Thymus (tissue), 11 donors: ENCODE results near the gene ZNF839. TPM values are rescaled to one million over a fixed set of nuclear protein-coding genes. Genes with fewer than 3 reads are reported as not detected.
"Not testable (repeated sequence)": the region's sequence is repeated elsewhere in the genome, so short reads cannot be mapped to it uniquely, and the experiment has no call there.

Source experiments
- DNase-seq, 9 donors: peaks; one replicate each; pipeline ENCODE4 v3.0.0-alpha.2; 2013; ENCODE audit warnings: low spot score in 9 of 9, low read depth in 6 of 9, missing footprints in 1 of 9
- H3K27ac ChIP-seq, 2 donors: one replicate each; pipeline ENCODE4 v1.5.1; 2013; ENCODE audit warnings: control low read depth in 1 of 2, low read depth in 1 of 2, low read length in 1 of 2, mild to moderate bottlenecking in 1 of 2, moderate library complexity in 1 of 2
- H3K27me3 ChIP-seq, 2 donors: one replicate each; pipeline ENCODE4 v1.5.1; 2013; ENCODE audit warnings: low read length in 1 of 2; ENCODE audit not compliant: control insufficient read depth in 2 of 2, insufficient read depth in 1 of 2
- H3K36me3 ChIP-seq, 2 donors: one replicate each; pipeline ENCODE4 v1.5.1; 2013; ENCODE audit warnings: low read length in 1 of 2, mild to moderate bottlenecking in 1 of 2, moderate library complexity in 1 of 2; ENCODE audit not compliant: control insufficient read depth in 2 of 2, insufficient read depth in 2 of 2
- H3K4me1 ChIP-seq, 2 donors: one replicate each; pipeline ENCODE4 v1.5.1; 2013; ENCODE audit warnings: low read length in 2 of 2; ENCODE audit not compliant: control insufficient read depth in 2 of 2, insufficient read depth in 2 of 2
- H3K4me3 ChIP-seq, 2 donors: one replicate each; pipeline ENCODE4 v1.5.1; 2013; ENCODE audit warnings: low read length in 2 of 2, control low read depth in 1 of 2, mild to moderate bottlenecking in 1 of 2
- H3K9me3 ChIP-seq, 2 donors: one replicate each; pipeline ENCODE4 v1.5.1; 2013; ENCODE audit warnings: low read length in 1 of 2, mild to moderate bottlenecking in 1 of 2; ENCODE audit not compliant: control insufficient read depth in 2 of 2, insufficient read depth in 1 of 2
- WGBS: extraction: QIAGEN DNeasy Blood & Tissue Kit; methylation state at CpG from one replicate; pipeline ENCODE4 v1.1.7; 2013; 5-methylcytosine and 5-hydroxymethylcytosine counted together
- polyA plus RNA-seq: library from polyadenylated mRNA; stranded (reverse); fragments of 200-250 nt; gene quantifications from one replicate; pipeline ENCODE4 v1.2.3, GENCODE V29; 2013
- total RNA-seq: library from RNA; stranded (reverse); fragments of 120-200 nt; gene quantifications from one replicate; pipeline ENCODE4 v1.2.4, GENCODE V29; 2013
- donor health status: healthy.

The ZNF839 gene
- total and polyA plus RNA-seq, 2 donors: 8.3 to 18.8 TPM

DNA sequence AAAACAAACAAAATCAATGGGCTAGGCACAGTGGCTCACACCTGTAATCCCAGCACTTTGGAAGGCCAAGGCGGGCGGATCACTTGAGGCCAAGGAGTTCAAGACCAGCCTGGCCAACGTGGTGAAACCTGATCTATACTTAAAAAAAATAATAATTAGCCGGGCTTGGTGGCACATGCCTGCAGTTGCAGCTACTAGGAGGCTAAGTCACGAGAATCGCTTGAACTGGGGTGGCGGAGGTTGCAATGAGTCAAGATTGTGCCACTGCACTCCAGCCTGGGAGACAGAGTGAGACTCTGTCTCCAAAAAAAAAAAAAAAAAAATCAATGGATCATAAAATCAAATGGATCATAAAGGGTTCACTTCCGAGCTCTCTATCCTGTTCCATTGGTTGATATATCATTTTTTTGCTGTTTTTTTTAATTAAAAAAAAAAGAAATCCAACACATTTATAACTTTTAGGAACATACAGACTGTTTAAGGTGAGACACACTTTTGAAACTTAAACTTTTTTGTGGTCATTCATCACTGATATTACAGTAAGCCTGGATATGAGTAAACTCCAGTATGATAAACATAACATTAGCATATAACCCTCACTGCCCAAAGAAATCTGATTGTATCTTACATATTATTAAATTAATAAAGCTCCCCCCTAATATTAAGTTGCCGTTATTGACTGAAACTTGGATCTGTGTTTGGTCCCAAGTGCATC, 36.6 kb upstream of the ZNF839 start:
- Histone ChIP-seq H3K27me3 (no peaks in the 10 kb centered on the region), H3K27ac (no peak overlapping the region), H3K9me3 (no peaks in the 10 kb centered on the region), H3K36me3 (no peaks in the 10 kb centered on the region), H3K4me3 (no peak overlapping the region), H3K4me1 (no peaks in the 10 kb centered on the region)
- DNase-seq: no peak
- WGBS: 96% methylated on average over 9 of the region's 9 CpGs

DNA sequence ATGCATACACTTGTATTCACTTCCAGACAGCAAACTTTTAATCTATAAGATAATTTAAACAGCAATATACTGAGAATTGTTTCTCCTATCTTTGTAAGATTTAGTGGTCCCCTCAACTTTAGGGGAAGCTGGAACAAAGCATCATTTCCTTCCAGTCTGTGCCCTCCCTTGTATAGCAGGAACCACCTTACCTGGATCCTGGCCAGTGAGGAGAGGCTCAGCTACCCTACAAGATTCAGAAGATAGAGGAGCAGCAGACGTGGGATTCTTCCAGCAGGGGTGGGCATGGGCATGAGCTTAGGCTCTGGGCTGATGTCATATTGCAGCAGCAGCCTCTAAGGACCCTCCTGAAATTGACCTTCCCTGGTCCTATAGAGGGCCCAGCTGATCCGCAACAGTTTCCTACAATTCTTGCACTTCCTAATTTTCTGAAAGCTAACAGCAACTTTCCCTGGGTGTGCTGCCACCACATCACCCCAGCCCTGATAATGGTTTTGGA, 35.9 kb upstream of the ZNF839 start:
- H3K27me3 ChIP-seq: no peaks in the 10 kb centered on the region
- 64% methylated on average over 2 of the region's 2 CpGs for WGBS
- H3K9me3 ChIP-seq: no peaks in the 10 kb centered on the region
- H3K4me1 ChIP-seq: no peaks in the 10 kb centered on the region
- H3K27ac ChIP-seq: no peak overlapping the region
- no peaks in the 10 kb centered on the region for H3K36me3 ChIP-seq
- H3K4me3 ChIP-seq: no peak overlapping the region
- DNase-seq: no peak

DNA sequence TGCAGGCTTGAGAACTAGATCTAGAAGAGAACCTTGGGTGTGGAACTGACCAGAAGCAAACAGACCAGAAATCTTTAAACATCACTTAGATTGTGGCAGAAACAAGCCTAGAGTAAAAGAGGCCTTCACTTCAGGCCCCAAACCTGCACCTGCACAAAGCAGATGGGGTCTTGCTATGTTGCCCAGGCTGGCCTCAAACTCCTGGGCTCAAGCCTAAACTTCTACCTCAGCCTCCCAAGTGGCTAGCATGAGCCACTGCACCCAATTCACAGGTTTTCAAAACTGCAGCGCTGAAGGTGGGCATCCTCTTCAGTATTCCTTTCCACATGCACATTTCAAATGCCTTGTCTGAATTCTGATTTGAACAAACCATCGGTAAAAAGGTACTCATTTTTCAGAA, 34.4 kb upstream of the ZNF839 start:
- Histone ChIP-seq H3K9me3 (no peaks in the 10 kb centered on the region), H3K27me3 (no peaks in the 10 kb centered on the region), H3K4me3 (no peak overlapping the region), H3K36me3 (no peaks in the 10 kb centered on the region), H3K27ac (no peak overlapping the region), H3K4me1 (no peaks in the 10 kb centered on the region)
- 75% methylated on average over 2 of the region's 2 CpGs for WGBS
- DNase-seq: no peak

DNA sequence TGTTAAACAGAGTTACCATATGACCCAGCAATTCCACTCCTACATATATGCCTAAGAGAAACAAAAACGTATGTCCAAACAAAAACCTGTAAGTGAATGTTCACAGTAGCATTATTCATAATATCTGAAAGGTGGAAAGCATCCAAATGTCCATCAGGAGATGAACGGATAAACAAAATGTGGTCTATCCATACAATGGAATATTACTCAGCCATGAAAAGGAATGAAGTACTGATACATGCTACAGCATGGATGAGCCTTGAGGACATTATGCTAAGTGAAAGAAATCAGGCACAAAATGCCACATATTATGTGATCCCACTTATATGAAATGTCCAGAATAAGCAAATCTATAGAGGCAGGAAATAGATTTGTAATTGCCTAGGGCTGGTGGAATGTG, 31.4 kb upstream of the ZNF839 start:
- over 99% methylated on average over 2 of the region's 2 CpGs for WGBS
- H3K36me3 ChIP-seq: no peaks in the 10 kb centered on the region
- no peaks in the 10 kb centered on the region for H3K27me3 ChIP-seq
- no peaks in the 10 kb centered on the region for H3K4me1 ChIP-seq
- DNase-seq: no peak
- no peaks in the 10 kb centered on the region for H3K9me3 ChIP-seq
- H3K27ac ChIP-seq: no peak overlapping the region
- H3K4me3 ChIP-seq: no peak overlapping the region

DNA sequence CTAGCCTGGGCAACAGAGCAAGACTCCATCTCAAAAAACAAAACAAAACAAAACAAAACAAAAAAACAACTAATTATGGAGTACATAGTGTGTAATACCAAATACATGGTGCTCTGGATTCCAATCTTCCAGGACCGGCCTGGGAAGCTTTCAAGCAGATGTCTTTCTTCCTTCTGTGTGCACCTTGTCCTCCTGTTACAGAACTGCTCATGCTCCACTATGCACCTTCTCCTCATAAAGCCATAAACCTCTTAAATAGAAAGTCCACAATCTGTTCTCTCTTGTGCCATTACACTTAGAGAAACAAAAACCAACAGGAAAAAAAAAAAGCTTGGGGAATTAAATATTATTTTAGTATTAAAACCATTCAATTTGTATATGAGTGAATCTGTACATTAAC, 27.1 kb upstream of the ZNF839 start:
- Histone ChIP-seq H3K9me3 (no peaks in the 10 kb centered on the region), H3K36me3 (no peaks in the 10 kb centered on the region), H3K27ac (no peak overlapping the region), H3K4me1 (no peaks in the 10 kb centered on the region), H3K27me3 (no peaks in the 10 kb centered on the region), H3K4me3 (no peak overlapping the region)
- DNase-seq: no peak
- WGBS: 96% methylated on average over 1 of the region's 1 CpG

DNA sequence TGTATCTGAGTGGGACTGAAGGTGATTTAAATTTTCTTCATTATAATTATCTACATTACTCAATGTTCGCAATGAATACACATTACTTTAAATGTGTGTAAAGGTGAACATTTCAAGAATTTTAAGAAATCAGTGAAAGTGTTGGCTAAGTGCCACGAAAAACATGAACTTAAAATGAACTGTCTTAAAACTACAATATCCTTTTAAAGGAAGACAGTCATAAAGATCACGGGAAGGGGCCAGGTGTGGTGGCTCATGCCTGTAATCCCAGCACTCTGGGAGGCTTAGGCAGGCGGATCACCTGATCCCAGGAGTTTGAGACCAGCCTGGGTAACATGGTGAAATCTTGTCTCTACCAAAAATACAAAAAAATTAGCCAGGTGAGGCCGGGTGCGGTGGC, 25.8 kb upstream of the ZNF839 start:
- no peaks in the 10 kb centered on the region for H3K9me3 ChIP-seq
- no peak for DNase-seq
- WGBS: 95% methylated on average over 6 of the region's 6 CpGs

DNA sequence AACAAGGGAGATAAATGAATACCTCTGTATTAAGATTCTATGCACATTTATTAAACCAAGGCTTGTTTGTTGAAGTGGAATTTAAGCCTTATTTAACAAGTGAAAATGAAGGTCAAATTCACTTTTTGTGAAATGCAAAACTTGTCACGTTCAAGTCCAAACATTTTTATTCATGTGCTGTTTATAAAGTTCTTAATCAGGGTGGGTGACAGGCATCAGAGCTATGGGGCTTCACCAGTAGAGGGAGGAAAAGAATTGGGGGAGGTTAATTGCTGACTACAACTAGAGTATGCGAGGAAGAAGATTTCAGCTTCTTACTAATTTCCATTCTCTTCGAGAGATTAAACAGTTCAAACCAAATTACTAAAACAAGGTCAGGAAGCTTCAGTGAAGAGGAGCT, 24.3 kb upstream of the ZNF839 start:
- no peaks in the 10 kb centered on the region for H3K4me1 ChIP-seq

More for the DNA sequence above, 25.8 kb upstream of the ZNF839 start:
- no peak overlapping the region for H3K4me3 ChIP-seq
- no peak overlapping the region for H3K27ac ChIP-seq
- no peaks in the 10 kb centered on the region for H3K4me1 ChIP-seq
- H3K36me3 ChIP-seq: no peaks in the 10 kb centered on the region
- H3K27me3 ChIP-seq: no peaks in the 10 kb centered on the region

DNA sequence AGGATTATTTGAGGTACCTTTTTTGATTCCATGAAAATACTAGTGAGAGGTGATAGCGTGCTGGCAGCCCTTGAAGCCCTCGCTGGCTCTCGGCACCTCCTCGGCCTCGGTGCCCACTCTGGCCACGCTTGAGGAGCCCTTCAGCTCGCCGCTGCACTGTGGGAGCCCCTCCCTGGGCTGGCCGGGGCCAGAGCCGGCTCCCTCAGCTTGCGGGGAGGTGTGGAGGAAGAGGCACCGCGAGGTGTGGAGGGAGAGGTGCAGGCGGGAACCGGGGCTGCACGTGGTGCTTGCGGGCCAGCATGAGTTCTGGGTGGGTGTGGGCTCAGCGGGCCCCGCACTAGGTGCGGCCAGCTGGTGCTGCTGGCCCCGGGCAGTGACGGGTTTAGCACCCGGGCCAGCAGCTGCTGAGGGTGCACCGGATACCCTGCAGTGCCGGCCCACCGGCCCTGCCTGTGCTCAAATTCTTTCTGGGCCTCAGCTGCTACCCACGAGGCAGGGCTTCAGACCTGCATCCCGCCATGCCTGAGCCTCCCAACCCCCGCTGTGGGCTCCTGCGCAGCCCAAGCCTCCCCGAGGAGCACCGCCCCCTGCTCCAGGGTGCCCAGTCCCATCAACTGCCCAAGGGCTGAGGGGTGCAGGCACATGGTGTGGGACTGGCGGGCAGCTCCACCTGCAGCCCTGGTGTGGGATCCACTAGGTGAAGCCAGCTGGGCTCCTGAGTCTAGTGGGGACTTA, 21.9 kb upstream of the ZNF839 start:
- no peak overlapping the region for H3K4me3 ChIP-seq
- H3K4me1 ChIP-seq: no peaks in the 10 kb centered on the region
- no peak for DNase-seq
- no peaks in the 10 kb centered on the region for H3K9me3 ChIP-seq
- H3K27me3 ChIP-seq: no peaks in the 10 kb centered on the region
- H3K27ac ChIP-seq: no peak overlapping the region
- WGBS: 94% methylated on average over 33 of the region's 33 CpGs
- H3K36me3 ChIP-seq: no peaks in the 10 kb centered on the region

More for the DNA sequence above, 24.3 kb upstream of the ZNF839 start:
- WGBS: 84% methylated on average over 3 of the region's 3 CpGs
- Histone ChIP-seq H3K36me3 (no peaks in the 10 kb centered on the region), H3K27ac (no peak overlapping the region), H3K27me3 (no peaks in the 10 kb centered on the region), H3K4me3 (no peak overlapping the region), H3K9me3 (no peaks in the 10 kb centered on the region)
- DNase-seq: no peak

DNA sequence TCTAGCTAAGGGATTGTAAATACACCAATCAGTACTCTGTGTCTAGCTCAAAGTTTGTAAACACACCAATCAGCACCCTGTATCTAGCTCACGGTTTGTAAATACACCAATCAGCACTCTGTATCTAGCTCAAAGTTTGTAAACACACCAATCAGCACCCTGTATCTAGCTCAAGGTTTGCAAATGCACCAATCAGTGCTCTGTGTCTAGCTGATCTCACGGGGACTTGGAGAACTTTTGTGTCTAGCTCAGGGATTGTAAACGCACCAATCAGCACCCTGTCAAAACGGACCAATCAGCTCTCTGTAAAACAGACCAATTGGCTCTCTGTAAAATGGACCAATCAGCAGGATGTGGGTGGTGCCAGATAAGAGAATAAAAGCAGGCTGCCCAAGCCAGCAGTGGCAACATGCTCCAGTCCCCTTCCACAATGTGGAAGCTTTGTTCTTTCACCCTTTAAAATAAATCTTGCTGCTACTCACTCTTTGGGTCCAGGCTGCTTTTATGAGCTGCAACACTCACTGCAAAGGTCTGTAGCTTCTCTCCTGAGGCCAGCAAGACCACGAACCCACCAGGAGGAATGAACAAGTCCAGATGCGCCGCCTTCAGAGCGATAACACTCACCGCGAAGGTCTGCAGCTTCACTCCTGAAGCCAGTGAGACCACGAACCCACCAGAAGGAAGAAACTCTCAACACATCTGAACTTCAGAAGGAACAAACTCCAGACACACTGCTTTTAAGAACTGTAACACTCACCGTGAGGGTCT, 21.1 kb upstream of the ZNF839 start:
- not testable (repeated sequence) for H3K27ac ChIP-seq, H3K27me3 ChIP-seq, DNase-seq, H3K4me3 ChIP-seq, H3K36me3 ChIP-seq, H3K9me3 ChIP-seq, H3K4me1 ChIP-seq
- WGBS: 43% methylated on average over 12 of the region's 12 CpGs
